Body of pancreas (tissue), 4 donors: Measurements from ENCODE around the gene TRAF4.

Experiments
- POLR2A ChIP-seq, 3 donors: fragments of 450-650 bp; IDR thresholded peaks; one replicate each; pipeline ENCODE4 v1.6.1; 2016; ENCODE audit warnings: antibody characterized with exemption in 3 of 3, mild to moderate bottlenecking in 2 of 3
- TF ChIP-seq, protein P1 (sequence below), 7 experiments: fragments of 450-650 bp in 4 of 7; fragments of 200-600 bp in 3 of 7; sonication (generic) in 3 of 7; IDR thresholded peaks; one replicate each; pipeline ENCODE4 v1.5.1; 2016 to 2019; ENCODE audit warnings: antibody characterized with exemption in 7 of 7

GRCh38 chr17:28704219-28704858 lies 39.5 kb upstream of the TRAF4 start:
- TF ChIP-seq, protein P1, sequence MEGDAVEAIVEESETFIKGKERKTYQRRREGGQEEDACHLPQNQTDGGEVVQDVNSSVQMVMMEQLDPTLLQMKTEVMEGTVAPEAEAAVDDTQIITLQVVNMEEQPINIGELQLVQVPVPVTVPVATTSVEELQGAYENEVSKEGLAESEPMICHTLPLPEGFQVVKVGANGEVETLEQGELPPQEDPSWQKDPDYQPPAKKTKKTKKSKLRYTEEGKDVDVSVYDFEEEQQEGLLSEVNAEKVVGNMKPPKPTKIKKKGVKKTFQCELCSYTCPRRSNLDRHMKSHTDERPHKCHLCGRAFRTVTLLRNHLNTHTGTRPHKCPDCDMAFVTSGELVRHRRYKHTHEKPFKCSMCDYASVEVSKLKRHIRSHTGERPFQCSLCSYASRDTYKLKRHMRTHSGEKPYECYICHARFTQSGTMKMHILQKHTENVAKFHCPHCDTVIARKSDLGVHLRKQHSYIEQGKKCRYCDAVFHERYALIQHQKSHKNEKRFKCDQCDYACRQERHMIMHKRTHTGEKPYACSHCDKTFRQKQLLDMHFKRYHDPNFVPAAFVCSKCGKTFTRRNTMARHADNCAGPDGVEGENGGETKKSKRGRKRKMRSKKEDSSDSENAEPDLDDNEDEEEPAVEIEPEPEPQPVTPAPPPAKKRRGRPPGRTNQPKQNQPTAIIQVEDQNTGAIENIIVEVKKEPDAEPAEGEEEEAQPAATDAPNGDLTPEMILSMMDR (IDR thresholded peaks at IDR 0.05) = no peak
- no peak for TF ChIP-seq POLR2A (IDR thresholded peaks at IDR 0.05)
